Measurements from ENCODE around the gene LAMTOR4. TPM values are rescaled to one million over a fixed set of nuclear protein-coding genes. Genes with fewer than 3 reads are reported as not detected.

The LAMTOR4 gene
- polyA plus RNA-seq, 1 donor (not counting 4 experiments of a cell fraction or from before 2014, with no cell fraction given), result 99.2 TPM

- Histone ChIP-seq H2AFZ (ENCODE audit: control insufficient read depth, low read length) (no peak overlapping the region), H3K9ac (ENCODE audit: control insufficient read depth, extremely low read depth, insufficient read depth, low read length) (no peak overlapping the region), H3K79me2 (ENCODE audit: control insufficient read depth, insufficient read depth, low read length) (no peaks in the 10 kb centered on the region), H3K9me1 (ENCODE audit: control insufficient read depth, extremely low read depth, insufficient read depth, low read length) (no peaks in the 10 kb centered on the region), H3K4me3 (ENCODE audit: control insufficient read depth in 2 of 3, extremely low read depth in 1 of 3, insufficient read depth in 2 of 3, low read depth in 1 of 3, low read length in 3 of 3) (no peak overlapping the region), H3K27me3 (ENCODE audit: control insufficient read depth, extremely low read depth, insufficient read depth, low read length) (peaks cover 12% of the 10 kb centered on the region), H3K4me2 (ENCODE audit: control insufficient read depth, extremely low read depth, insufficient read depth, low read depth, low read length) (no peak overlapping the region), H3K36me3 (ENCODE audit: control insufficient read depth in 2 of 2, extremely low read depth in 1 of 2, insufficient read depth in 2 of 2, low read length in 2 of 2) (no peaks in the 10 kb centered on the region), H4K20me1 (ENCODE audit: control insufficient read depth, extremely low read depth, insufficient read depth, low read length) (no peaks in the 10 kb centered on the region), H3K27ac (ENCODE audit: control insufficient read depth, insufficient read depth, low read length) (no peak overlapping the region), H3K4me1 (ENCODE audit: control insufficient read depth, extremely low read depth, insufficient read depth, low read length) (no peaks in the 10 kb centered on the region), H3K9me3 (ENCODE audit: control insufficient read depth, low read depth, low read length) (peaks cover 1% of the 10 kb centered on the region)
- no peak for TF ChIP-seq CTCF (optimal IDR thresholded peaks at IDR 0.05 in 1 of 3, IDR thresholded peaks at IDR 0.05 in 1 of 3, conservative IDR thresholded peaks at IDR 0.05 in 1 of 3; ENCODE audit: extremely low read depth in 1 of 3, insufficient read depth in 2 of 3, low read length in 3 of 3)
- no peak for TF ChIP-seq EZH2 (IDR thresholded peaks at IDR 0.05; ENCODE audit: low read length)
- FAIRE-seq, result no peak
- DNase-seq (ENCODE audit: low read depth, low spot score), result no peak
- dilution Hi-C loops (cut with MboI; ENCODE audit: extremely low pct_ligation_motif_present, low sequenced_read_pairs), result no loop called here
Observed at GRCh38 chr7:100175296-100175935, 26.7 kb downstream of the LAMTOR4 start.

GRCh38 chr7:100176096-100177044 is 27.7 kb downstream of the LAMTOR4 start:
- Histone ChIP-seq H3K9me1 (ENCODE audit: control insufficient read depth, extremely low read depth, insufficient read depth, low read length) (no peaks in the 10 kb centered on the region), H3K27me3 (ENCODE audit: control insufficient read depth, extremely low read depth, insufficient read depth, low read length) (peaks cover 7% of the 10 kb centered on the region), H3K4me2 (ENCODE audit: control insufficient read depth, extremely low read depth, insufficient read depth, low read depth, low read length) (peak overlapping the region; percentile 91), H3K4me3 (ENCODE audit: control insufficient read depth in 2 of 3, extremely low read depth in 1 of 3, insufficient read depth in 2 of 3, low read depth in 1 of 3, low read length in 3 of 3) (peak overlapping the region; percentile 48 to 79 (median 67)), H3K9me3 (ENCODE audit: control insufficient read depth, low read depth, low read length) (peaks cover 1% of the 10 kb centered on the region), H3K4me1 (ENCODE audit: control insufficient read depth, extremely low read depth, insufficient read depth, low read length) (no peaks in the 10 kb centered on the region), H4K20me1 (ENCODE audit: control insufficient read depth, extremely low read depth, insufficient read depth, low read length) (no peaks in the 10 kb centered on the region), H2AFZ (ENCODE audit: control insufficient read depth, low read length) (peak overlapping the region; percentile 95), H3K27ac (ENCODE audit: control insufficient read depth, insufficient read depth, low read length) (no peak overlapping the region), H3K79me2 (ENCODE audit: control insufficient read depth, insufficient read depth, low read length) (no peaks in the 10 kb centered on the region), H3K9ac (ENCODE audit: control insufficient read depth, extremely low read depth, insufficient read depth, low read length) (peak overlapping the region; percentile 60), H3K36me3 (ENCODE audit: control insufficient read depth in 2 of 2, extremely low read depth in 1 of 2, insufficient read depth in 2 of 2, low read length in 2 of 2) (no peaks in the 10 kb centered on the region)
- FAIRE-seq, result no peak
- dilution Hi-C loops (cut with MboI; ENCODE audit: extremely low pct_ligation_motif_present, low sequenced_read_pairs), result no loop called here
- TF ChIP-seq CTCF (optimal IDR thresholded peaks at IDR 0.05 in 1 of 3, IDR thresholded peaks at IDR 0.05 in 1 of 3, conservative IDR thresholded peaks at IDR 0.05 in 1 of 3; ENCODE audit: extremely low read depth in 1 of 3, insufficient read depth in 2 of 3, low read length in 3 of 3), result no peak
- no peak for TF ChIP-seq EZH2 (IDR thresholded peaks at IDR 0.05; ENCODE audit: low read length)
- DNase-seq (ENCODE audit: low read depth, low spot score), result no peak

Data from keratinocyte (primary cell).